HCT116 (cell line): Measurements from ENCODE around the gene CAPN15. TPM values are rescaled to one million over a fixed set of nuclear protein-coding genes. Genes with fewer than 3 reads are reported as not detected.
"Not testable (repeated sequence)": the region's sequence is repeated elsewhere in the genome, so short reads cannot be mapped to it uniquely, and the experiment has no call there.

Experiments used
- ATAC-seq: fragments of 200-7000 bp; cut with Tn5 transposase; 2 replicates; pipeline ENCODE4 v1.9.1; 2020; ENCODE audit warnings: mild to moderate bottlenecking, moderate library complexity
- BruUV-seq: library from RNA; stranded (reverse); fragments of 400-500 nt; replicated peaks from 2 replicates; lab custom pipeline; 2021; lab: Mats Ljungman, UMichigan
- CTCF ChIA-PET: fragments of 300-600 bp; sonication (Branson Sonifier 250); formaldehyde crosslinking; loops from one replicate; lab custom pipeline; 2021; ENCODE audit warnings: antibody characterized with exemption; lab: Charles Lee
- POLR2A ChIA-PET: fragments of 300-600, 350-600 bp; sonication (Branson Sonifier 250); formaldehyde crosslinking; loops from one replicate; lab custom pipeline; 2021; ENCODE audit warnings: antibody characterized with exemption; lab: Charles Lee
- RAD21 ChIA-PET, 2 experiments: fragments of 300-600 bp; sonication (Branson Sonifier 250); formaldehyde crosslinking; loops; one replicate each; lab custom pipeline; 2023; ENCODE audit warnings: low total read pairs in 2 of 2; ENCODE audit not compliant: uncharacterized antibody in 2 of 2, unreplicated experiment in 2 of 2, low non-redundant PET in 1 of 2; lab: Charles Lee
- DNase-seq: peaks from one replicate; pipeline ENCODE4 v3.0.0-alpha.2; 2010; ENCODE audit warnings: low read depth, low spot score
- H2AFZ ChIP-seq: fragments of 200-600 bp; shearing (Covaris generic), sonication (generic); 2 replicates; pipeline ENCODE4 v1.6.1; 2017; ENCODE audit warnings: low read depth, mixed run types, mixed read lengths, antibody characterized with exemption, low read length; ENCODE audit not compliant: poor library complexity, severe bottlenecking
- H3K27ac ChIP-seq: 2 replicates; pipeline ENCODE4 v1.5.1; 2012; ENCODE audit warnings: low read depth, low read length
- H3K27me3 ChIP-seq: fragments of 200-600 bp; sonication (generic); 2 replicates; pipeline ENCODE4 v1.6.1; 2016; ENCODE audit warnings: mixed run types, low read length, mixed read lengths; ENCODE audit not compliant: insufficient read depth
- H3K36me3 ChIP-seq, 2 experiments: fragments of 200-500 bp in 1 of 2; fragments of 200-600 bp in 1 of 2; sonication (Bioruptor generic) in 1 of 2; sonication (generic) in 1 of 2; 2 replicates each; pipeline versions ENCODE4 v1.5.1 to v1.6.1; 2014 to 2016; ENCODE audit warnings: low read length in 2 of 2, inconsistent platforms in 1 of 2, mixed read lengths in 1 of 2, mixed run types in 1 of 2; ENCODE audit not compliant: insufficient read depth in 2 of 2, control insufficient read depth in 1 of 2
- H3K4me1 ChIP-seq, 2 experiments: fragments of 200-600 bp in 1 of 2; sonication (generic) in 1 of 2; 2 replicates each; pipeline versions ENCODE4 v1.5.1 to v1.6.1; 2012 to 2017; ENCODE audit warnings: low read length in 2 of 2, inconsistent platforms in 1 of 2, mild to moderate bottlenecking in 1 of 2, mixed read lengths in 1 of 2, mixed run types in 1 of 2, moderate library complexity in 1 of 2; ENCODE audit not compliant: insufficient read depth in 2 of 2, control insufficient read depth in 1 of 2
- H3K4me2 ChIP-seq: fragments of 200-600 bp; sonication (generic); 2 replicates; pipeline ENCODE4 v1.6.1; 2017; ENCODE audit warnings: mixed run types, low read length, mixed read lengths
- H3K4me3 ChIP-seq, 2 experiments: fragments of 200-600 bp in 1 of 2; sonication (generic) in 1 of 2; replicated peaks in 1 of 2; 2 replicates each; pipeline ENCODE4 v1.5.1; 2011 to 2016; ENCODE audit warnings: low read length in 2 of 2, control low read depth in 1 of 2, low read depth in 1 of 2, mild to moderate bottlenecking in 1 of 2, mixed read lengths in 1 of 2, mixed run types in 1 of 2
- H3K79me2 ChIP-seq: fragments of 200-600 bp; sonication (generic); 2 replicates; pipeline ENCODE4 v1.6.1; 2017; ENCODE audit warnings: mild to moderate bottlenecking, mixed run types, low read length, moderate library complexity, mixed read lengths; ENCODE audit not compliant: insufficient read depth
- H3K9ac ChIP-seq: fragments of 200-600 bp; sonication (generic); 2 replicates; pipeline ENCODE4 v1.6.1; 2016; ENCODE audit warnings: low read length, mixed read lengths
- H3K9me2 ChIP-seq: fragments of 200-600 bp; sonication (generic), shearing (Covaris generic); 2 replicates; pipeline ENCODE4 v1.6.1; 2017; ENCODE audit warnings: mixed run types, mild to moderate bottlenecking, moderate library complexity; ENCODE audit not compliant: insufficient read depth
- H3K9me3 ChIP-seq, 2 experiments: fragments of 200-500 bp in 1 of 2; fragments of 200-600 bp in 1 of 2; sonication (Bioruptor generic) in 1 of 2; sonication (generic) in 1 of 2; 2 replicates each; pipeline ENCODE4 v1.6.1; 2014 to 2017; ENCODE audit warnings: low read length in 2 of 2, mixed read lengths in 2 of 2, inconsistent platforms in 1 of 2, low read depth in 1 of 2, mild to moderate bottlenecking in 1 of 2, mixed run types in 1 of 2, moderate library complexity in 1 of 2; ENCODE audit not compliant: control insufficient read depth in 1 of 2, insufficient read depth in 1 of 2
- H4K20me1 ChIP-seq: fragments of 200-600 bp; sonication (generic), shearing (Covaris generic); 2 replicates; pipeline ENCODE4 v1.6.1; 2017; ENCODE audit warnings: mixed run types, mild to moderate bottlenecking, moderate library complexity; ENCODE audit not compliant: insufficient read depth
- CBX3 ChIP-seq: IDR thresholded peaks from 2 replicates; pipeline ENCODE4 v1.6.1; 2012; ENCODE audit warnings: low read depth
- CEBPB ChIP-seq: IDR thresholded peaks from 2 replicates; pipeline ENCODE4 v1.6.1; 2012; ENCODE audit warnings: low read depth
- EGR1 ChIP-seq: IDR thresholded peaks from 2 replicates; pipeline ENCODE4 v1.6.1; 2012; ENCODE audit warnings: low read depth
- ELF1 ChIP-seq: IDR thresholded peaks from 2 replicates; pipeline ENCODE4 v1.6.1; 2012; ENCODE audit warnings: low read depth, borderline replicate concordance
- EZH2phosphoT487 ChIP-seq: fragments of 200-600 bp; IDR thresholded peaks from 2 replicates; pipeline ENCODE4 v1.6.1; 2018; ENCODE audit warnings: antibody characterized with exemption, borderline replicate concordance
- FOSL1 ChIP-seq: IDR thresholded peaks from 2 replicates; pipeline ENCODE4 v1.6.1; 2012; ENCODE audit warnings: low read depth
- JUND ChIP-seq: IDR thresholded peaks from 2 replicates; pipeline ENCODE4 v1.6.1; 2012
- RAD21 ChIP-seq: IDR thresholded peaks from 2 replicates; pipeline ENCODE4 v1.6.1; 2012; ENCODE audit warnings: low read depth, mild to moderate bottlenecking
- TCF7L2 ChIP-seq: IDR thresholded peaks from 2 replicates; pipeline ENCODE4 v1.7.0; 2011; ENCODE audit warnings: borderline replicate concordance, inconsistent platforms; ENCODE audit not compliant: insufficient read depth, insufficient read length; ENCODE audit errors: extremely low read depth
- ZFX ChIP-seq: fragments of 450-650 bp; IDR thresholded peaks from 2 replicates; pipeline ENCODE4 v1.6.1; 2017
- ZNF274 ChIP-seq: fragments of 200-500 bp; sonication (Bioruptor generic); IDR thresholded peaks from 2 replicates; pipeline ENCODE4 v1.6.1; 2014; ENCODE audit warnings: mild to moderate bottlenecking, low read depth, low read length, inconsistent platforms
- intact Hi-C: fragments of 100-400 bp; cut with micrococcal nuclease; formaldehyde crosslinking; loops from 2 replicates; pipeline ENCODE4 v1.10.0; 2022
- total RNA-seq: library from RNA; stranded (reverse); gene quantifications from one replicate; pipeline ENCODE4 v1.2.1, GENCODE V29; 2021; ENCODE audit not compliant: unreplicated experiment
- TF ChIP-seq, protein P1 (sequence below): IDR thresholded peaks from 2 replicates; pipeline ENCODE4 v1.6.1; 2012
- TF ChIP-seq, protein P2 (sequence below), 3 experiments: fragments of 200-600 bp in 1 of 3; sonication (generic) in 1 of 3; IDR thresholded peaks in 2 of 3; conservative IDR thresholded peaks in 1 of 3; 2 replicates each; pipeline ENCODE4 v1.5.1; 2012 to 2017; ENCODE audit warnings: low read depth in 2 of 3, low read length in 2 of 3, antibody characterized with exemption in 1 of 3, borderline replicate concordance in 1 of 3, control low read depth in 1 of 3, mild to moderate bottlenecking in 1 of 3, mixed read lengths in 1 of 3, mixed run types in 1 of 3, moderate library complexity in 1 of 3; ENCODE audit not compliant: insufficient read depth in 1 of 3
- TF ChIP-seq, protein P3 (sequence below): IDR thresholded peaks from 2 replicates; pipeline ENCODE4 v1.6.1; 2011; ENCODE audit warnings: mild to moderate bottlenecking, low read length, moderate library complexity; ENCODE audit not compliant: insufficient replicate concordance; ENCODE audit errors: extremely low read depth

CAPN15 gene
- total RNA-seq, 1 experiment from 2014 or later, result 39.0 TPM

DNA sequence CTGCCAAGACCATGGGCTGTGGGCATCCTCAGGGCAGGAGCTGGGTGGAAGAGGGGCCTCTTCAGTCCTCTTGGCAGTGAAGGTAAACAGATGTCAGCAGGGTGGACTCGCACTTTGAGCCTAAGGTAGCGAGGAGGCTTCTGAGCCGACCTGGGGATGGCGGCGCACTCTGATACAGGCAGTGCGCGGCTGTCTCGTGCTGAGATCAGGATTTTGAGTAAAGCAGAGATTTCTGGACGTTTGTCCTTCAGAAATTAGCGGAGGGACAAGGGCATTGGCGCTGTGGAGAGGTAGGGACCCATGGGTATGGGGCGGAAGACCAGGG, 69.2 kb downstream of the CAPN15 start (continued):
- TF ChIP-seq, protein P1, sequence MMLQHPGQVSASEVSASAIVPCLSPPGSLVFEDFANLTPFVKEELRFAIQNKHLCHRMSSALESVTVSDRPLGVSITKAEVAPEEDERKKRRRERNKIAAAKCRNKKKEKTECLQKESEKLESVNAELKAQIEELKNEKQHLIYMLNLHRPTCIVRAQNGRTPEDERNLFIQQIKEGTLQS, result no peak
- TF ChIP-seq FOSL1 (no peak), EGR1 (no peak), ZFX (no peak)

DNA sequence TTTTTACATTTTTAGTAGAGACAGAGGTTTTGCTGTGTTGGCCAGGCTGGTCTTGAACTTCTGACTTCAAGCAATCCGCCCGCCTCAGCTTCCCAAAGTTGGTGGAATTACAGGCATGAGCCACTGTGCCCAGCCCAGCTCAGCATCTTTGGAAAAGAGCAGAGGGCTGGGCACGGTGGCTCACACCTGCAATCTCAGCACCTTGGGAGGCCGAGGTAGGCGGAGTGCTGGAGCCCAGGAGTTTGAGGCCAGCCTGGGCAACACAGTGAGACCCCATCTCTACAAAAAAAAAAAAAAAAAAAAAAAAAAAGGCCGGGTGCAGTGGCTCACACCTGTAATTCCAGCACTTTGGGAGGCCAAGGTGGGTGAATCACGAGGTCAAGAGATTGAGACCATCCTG, 70.1 kb downstream of the CAPN15 start:
- RAD21 ChIA-PET, CTCF ChIA-PET, H4K20me1 ChIP-seq, H3K9ac ChIP-seq, H3K4me3 ChIP-seq, intact Hi-C loops, H3K36me3 ChIP-seq, H2AFZ ChIP-seq, H3K9me3 ChIP-seq, H3K4me2 ChIP-seq, POLR2A ChIA-PET, DNase-seq, H3K27ac ChIP-seq, H3K9me2 ChIP-seq, H3K27me3 ChIP-seq, ATAC-seq, BruUV-seq: not testable (repeated sequence)
- peaks cover 16 to 18% of the 10 kb centered on the region in 2 experiments for H3K4me1 ChIP-seq
- H3K79me2 ChIP-seq, result peaks cover 15% of the 10 kb centered on the region; the same call in 1 of the 2 replicates

DNA sequence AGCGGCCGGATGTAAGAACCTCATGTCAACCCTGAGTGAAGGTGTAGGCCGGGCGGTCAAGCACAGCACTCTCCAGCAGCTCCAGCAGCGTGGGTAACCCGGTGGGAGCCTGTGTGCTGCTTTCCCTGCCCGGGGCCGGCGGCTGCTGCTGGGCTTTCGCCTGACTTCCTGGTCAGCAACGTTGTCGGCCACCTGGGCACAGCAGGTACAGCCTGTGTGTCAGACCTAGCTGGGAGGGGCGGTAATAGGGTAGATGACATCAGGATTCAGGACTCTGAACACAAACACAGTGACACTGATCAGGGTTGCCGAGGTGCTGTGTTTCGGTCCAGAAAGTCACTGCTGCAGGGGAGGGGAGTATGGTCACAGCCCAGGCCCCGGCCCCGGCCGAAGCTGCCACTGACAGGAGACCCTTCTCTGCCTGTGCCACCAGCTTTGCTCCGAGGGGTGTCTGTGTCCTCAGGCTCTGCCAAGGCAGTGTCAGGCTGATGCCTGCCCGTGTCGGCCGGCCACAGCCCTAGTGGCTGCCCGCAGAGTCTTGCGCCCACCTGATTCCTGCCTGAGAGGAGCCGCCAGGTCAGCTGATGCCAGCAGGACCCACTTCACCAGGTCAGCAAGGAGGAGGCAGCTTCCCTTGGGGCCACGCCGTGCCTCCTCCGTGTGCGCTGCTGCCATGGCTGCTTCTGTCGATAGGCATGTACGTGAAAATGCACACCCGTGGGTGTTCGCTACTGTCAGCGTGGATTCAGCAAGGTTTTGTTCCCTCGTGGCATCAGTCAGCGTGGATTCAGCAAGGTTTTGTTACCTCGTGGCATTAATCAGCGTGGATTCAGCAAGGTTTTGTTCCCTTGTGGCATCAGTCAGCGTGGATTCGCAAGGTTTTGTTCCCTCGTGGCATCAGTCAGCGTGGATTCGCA, 71.6 kb downstream of the CAPN15 start:
- no peaks in the 10 kb centered on the region for H3K9me3 ChIP-seq
- H3K79me2 ChIP-seq, result peaks cover 10% of the 10 kb centered on the region; the same call in 1 of the 2 replicates
- H3K9me2 ChIP-seq, result no peaks in the 10 kb centered on the region
- POLR2A ChIA-PET, result no interaction called here
- no peak overlapping the region for H3K4me3 ChIP-seq
- H3K4me1 ChIP-seq, result peaks cover 3 to 4% of the 10 kb centered on the region in 2 experiments
- RAD21 ChIA-PET, result no interaction called here
- H4K20me1 ChIP-seq, result no peaks in the 10 kb centered on the region
- DNase-seq, result no peak
- no peak overlapping the region for H3K4me2 ChIP-seq
- no peak overlapping the region for H2AFZ ChIP-seq
- no TSS peak for BruUV-seq
- CTCF ChIA-PET, result no interaction called here
- H3K27ac ChIP-seq, result no peak overlapping the region
- no peaks in the 10 kb centered on the region for H3K27me3 ChIP-seq
- H3K9ac ChIP-seq, result no peak overlapping the region
- peaks cover 0 to 3% of the 10 kb centered on the region in 2 experiments; a peak in 1 of 4 replicates for H3K36me3 ChIP-seq
- ATAC-seq, result no peak
- intact Hi-C loops, result no loop called here
- no peak for TF ChIP-seq EGR1
- no peak for TF ChIP-seq ZNF274
- TF ChIP-seq ELF1, result no peak
- no peak for TF ChIP-seq EZH2phosphoT487
- TF ChIP-seq RAD21, result no peak
- TF ChIP-seq TCF7L2, result no peak
- TF ChIP-seq JUND, result no peak
- TF ChIP-seq, protein P2, sequence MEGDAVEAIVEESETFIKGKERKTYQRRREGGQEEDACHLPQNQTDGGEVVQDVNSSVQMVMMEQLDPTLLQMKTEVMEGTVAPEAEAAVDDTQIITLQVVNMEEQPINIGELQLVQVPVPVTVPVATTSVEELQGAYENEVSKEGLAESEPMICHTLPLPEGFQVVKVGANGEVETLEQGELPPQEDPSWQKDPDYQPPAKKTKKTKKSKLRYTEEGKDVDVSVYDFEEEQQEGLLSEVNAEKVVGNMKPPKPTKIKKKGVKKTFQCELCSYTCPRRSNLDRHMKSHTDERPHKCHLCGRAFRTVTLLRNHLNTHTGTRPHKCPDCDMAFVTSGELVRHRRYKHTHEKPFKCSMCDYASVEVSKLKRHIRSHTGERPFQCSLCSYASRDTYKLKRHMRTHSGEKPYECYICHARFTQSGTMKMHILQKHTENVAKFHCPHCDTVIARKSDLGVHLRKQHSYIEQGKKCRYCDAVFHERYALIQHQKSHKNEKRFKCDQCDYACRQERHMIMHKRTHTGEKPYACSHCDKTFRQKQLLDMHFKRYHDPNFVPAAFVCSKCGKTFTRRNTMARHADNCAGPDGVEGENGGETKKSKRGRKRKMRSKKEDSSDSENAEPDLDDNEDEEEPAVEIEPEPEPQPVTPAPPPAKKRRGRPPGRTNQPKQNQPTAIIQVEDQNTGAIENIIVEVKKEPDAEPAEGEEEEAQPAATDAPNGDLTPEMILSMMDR (IDR thresholded peaks at IDR 0.05 in 2 of 3, conservative IDR thresholded peaks at IDR 0.05 in 1 of 3; ENCODE audit: borderline replicate concordance in 1 of 3, insufficient read depth in 1 of 3, low read depth in 2 of 3, low read length in 2 of 3), result no peak
- TF ChIP-seq CEBPB, result no peak
- TF ChIP-seq, protein P3, sequence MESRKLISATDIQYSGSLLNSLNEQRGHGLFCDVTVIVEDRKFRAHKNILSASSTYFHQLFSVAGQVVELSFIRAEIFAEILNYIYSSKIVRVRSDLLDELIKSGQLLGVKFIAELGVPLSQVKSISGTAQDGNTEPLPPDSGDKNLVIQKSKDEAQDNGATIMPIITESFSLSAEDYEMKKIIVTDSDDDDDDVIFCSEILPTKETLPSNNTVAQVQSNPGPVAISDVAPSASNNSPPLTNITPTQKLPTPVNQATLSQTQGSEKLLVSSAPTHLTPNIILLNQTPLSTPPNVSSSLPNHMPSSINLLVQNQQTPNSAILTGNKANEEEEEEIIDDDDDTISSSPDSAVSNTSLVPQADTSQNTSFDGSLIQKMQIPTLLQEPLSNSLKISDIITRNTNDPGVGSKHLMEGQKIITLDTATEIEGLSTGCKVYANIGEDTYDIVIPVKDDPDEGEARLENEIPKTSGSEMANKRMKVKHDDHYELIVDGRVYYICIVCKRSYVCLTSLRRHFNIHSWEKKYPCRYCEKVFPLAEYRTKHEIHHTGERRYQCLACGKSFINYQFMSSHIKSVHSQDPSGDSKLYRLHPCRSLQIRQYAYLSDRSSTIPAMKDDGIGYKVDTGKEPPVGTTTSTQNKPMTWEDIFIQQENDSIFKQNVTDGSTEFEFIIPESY, result no peak
- no peak for TF ChIP-seq CBX3
